NCI-H82 (cell line): ENCODE data around the gene B9D1.

Experiments used
- DNase-seq: peaks from one replicate; lab custom pipeline; 2025; lab: John Stamatoyannopoulos, UW

Gene B9D1

GRCh38 chr17:19376811-19377210 is 14.3 kb upstream of the B9D1 start:
- DNase-seq: no peak

GRCh38 chr17:19375732-19376131 is 13.2 kb upstream of the B9D1 start:
- no peak for DNase-seq

- no peak for DNase-seq
Measured at GRCh38 chr17:19374136-19374535, 11.6 kb upstream of the B9D1 start.

GRCh38 chr17:19372866-19373504 is 10.5 kb upstream of the B9D1 start:
- DNase-seq: no peak

GRCh38 chr17:19372439-19372838 is 9.9 kb upstream of the B9D1 start:
- no peak for DNase-seq

- no peak for DNase-seq
Measured at GRCh38 chr17:19372011-19372370, 9.5 kb upstream of the B9D1 start.

- DNase-seq: no peak
Measured at GRCh38 chr17:19371259-19372010, 8.9 kb upstream of the B9D1 start.

GRCh38 chr17:19370493-19370960 is 8.0 kb upstream of the B9D1 start:
- no peak for DNase-seq

- no peak for DNase-seq
Measured at GRCh38 chr17:19369846-19370492, 7.4 kb upstream of the B9D1 start.

GRCh38 chr17:19369107-19369778 is 6.7 kb upstream of the B9D1 start:
- no peak for DNase-seq

GRCh38 chr17:19368229-19368628 is 5.7 kb upstream of the B9D1 start:
- no peak for DNase-seq

- no peak for DNase-seq
Measured at GRCh38 chr17:19366637-19366972, 4.1 kb upstream of the B9D1 start.

GRCh38 chr17:19365833-19366636 is 3.5 kb upstream of the B9D1 start:
- no peak for DNase-seq

GRCh38 chr17:19365499-19365817 is 2.9 kb upstream of the B9D1 start:
- DNase-seq: no peak

GRCh38 chr17:19364699-19365498 is 2.4 kb upstream of the B9D1 start:
- peak; percentile 36 for DNase-seq

GRCh38 chr17:19363460-19364035 is 1.0 kb upstream of the B9D1 start:
- no peak for DNase-seq

- DNase-seq: no peak
Measured at GRCh38 chr17:19363114-19363438, 553 bp upstream of the B9D1 start.

GRCh38 chr17:19361944-19362276 is 613 bp downstream of the B9D1 start:
- no peak for DNase-seq

GRCh38 chr17:19361326-19361725 is 1.2 kb downstream of the B9D1 start:
- peak; percentile 41 for DNase-seq

GRCh38 chr17:19360772-19361171 is 1.8 kb downstream of the B9D1 start:
- no peak for DNase-seq

- DNase-seq: no peak
Measured at GRCh38 chr17:19359856-19360255, 2.7 kb downstream of the B9D1 start.
